Keratinocyte (primary cell): Measurements from ENCODE around the gene STK35. TPM values are rescaled to one million over a fixed set of nuclear protein-coding genes. Genes with fewer than 3 reads are reported as not detected.
A peak's percentile ranks its signal among the peaks of the same experiment; 100 is the strongest.

Experiments
- DNase-seq: peaks from one replicate; pipeline ENCODE4 v3.0.0-alpha.2; 2011; ENCODE audit warnings: low read depth, missing footprints, low spot score
- FAIRE-seq: peaks from 2 replicates; lab custom pipeline; 2011; peaks lifted over from hg19 to GRCh38; lab: Jason Lieb, UNC
- H2AFZ ChIP-seq: 2 replicates; pipeline ENCODE4 v1.6.0; 2012; ENCODE audit warnings: low read length, control low read depth, inconsistent platforms; ENCODE audit not compliant: control insufficient read depth
- H3K27ac ChIP-seq: 2 replicates; pipeline ENCODE4 v1.5.1; 2011; ENCODE audit warnings: low read length; ENCODE audit not compliant: control insufficient read depth, insufficient read depth
- H3K27me3 ChIP-seq: 3 replicates; pipeline ENCODE4 v1.6.0; 2011; ENCODE audit warnings: low read length; ENCODE audit not compliant: control insufficient read depth, insufficient read depth; ENCODE audit errors: extremely low read depth
- H3K36me3 ChIP-seq, 2 experiments: 2 replicates in 1 of 2; 3 replicates in 1 of 2; pipeline ENCODE4 v1.5.1; 2011; ENCODE audit warnings: low read length in 2 of 2, mild to moderate bottlenecking in 1 of 2; ENCODE audit not compliant: control insufficient read depth in 2 of 2, insufficient read depth in 2 of 2; ENCODE audit errors: extremely low read depth in 1 of 2
- H3K4me1 ChIP-seq: 3 replicates; pipeline ENCODE4 v1.5.1; 2011; ENCODE audit warnings: low read length; ENCODE audit not compliant: control insufficient read depth, insufficient read depth; ENCODE audit errors: extremely low read depth
- H3K4me2 ChIP-seq: 3 replicates; pipeline ENCODE4 v1.6.0; 2011; ENCODE audit warnings: low read depth, low read length; ENCODE audit not compliant: control insufficient read depth, insufficient read depth; ENCODE audit errors: extremely low read depth
- H3K4me3 ChIP-seq, 3 experiments: fragments of 200-600 bp in 1 of 3; sonication (generic) in 1 of 3; 2 replicates in 2 of 3; 3 replicates in 1 of 3; pipeline ENCODE4 v1.5.1; 2011 to 2016; ENCODE audit warnings: low read length in 3 of 3, mild to moderate bottlenecking in 3 of 3, control low read depth in 2 of 3, inconsistent platforms in 1 of 3, low read depth in 1 of 3, mixed read lengths in 1 of 3, mixed run types in 1 of 3, moderate library complexity in 1 of 3; ENCODE audit not compliant: control insufficient read depth in 2 of 3, insufficient read depth in 2 of 3; ENCODE audit errors: extremely low read depth in 1 of 3
- H3K79me2 ChIP-seq: 2 replicates; pipeline ENCODE4 v1.6.0; 2012; ENCODE audit warnings: low read length; ENCODE audit not compliant: control insufficient read depth, insufficient read depth
- H3K9ac ChIP-seq: 3 replicates; pipeline ENCODE4 v1.6.0; 2011; ENCODE audit warnings: low read length; ENCODE audit not compliant: control insufficient read depth, insufficient read depth; ENCODE audit errors: extremely low read depth
- H3K9me1 ChIP-seq: 3 replicates; pipeline ENCODE4 v1.6.0; 2011; ENCODE audit warnings: low read length; ENCODE audit not compliant: control insufficient read depth, insufficient read depth; ENCODE audit errors: extremely low read depth
- H3K9me3 ChIP-seq: 2 replicates; pipeline ENCODE4 v1.5.1; 2012; ENCODE audit warnings: low read depth, low read length; ENCODE audit not compliant: control insufficient read depth
- H4K20me1 ChIP-seq: 3 replicates; pipeline ENCODE4 v1.6.0; 2011; ENCODE audit warnings: low read length; ENCODE audit not compliant: control insufficient read depth, insufficient read depth; ENCODE audit errors: extremely low read depth
- EZH2 ChIP-seq: IDR thresholded peaks from one replicate; pipeline ENCODE4 v1.6.1; 2012; ENCODE audit warnings: inconsistent platforms, mild to moderate bottlenecking, low read length, moderate library complexity
- dilution Hi-C: fragments of 300-500 bp; cut with MboI; formaldehyde crosslinking; loops from one replicate; pipeline ENCODE4 v1.7.0; 2020; ENCODE audit warnings: low sequenced_read_pairs; ENCODE audit not compliant: extremely low pct_ligation_motif_present
- polyA plus RNA-seq, 5 experiments: library from polyadenylated mRNA; depleted of rRNA in 3 of 5; stranded (reverse) in 3 of 5; stranded (forward) in 1 of 5; unstranded in 1 of 5; fragments of >200 nt; gene quantifications; 1 replicate in 1 of 5; 2 replicates in 3 of 5; 3 replicates in 1 of 5; pipeline versions ENCODE4 v1.2.1 to v1.2.3, GENCODE V29; 2011 to 2012; ENCODE audit warnings: missing spikeins in 2 of 5, low read depth in 1 of 5, low replicate concordance in 1 of 5
- TF ChIP-seq, protein P1 (sequence below), 3 experiments: IDR thresholded peaks in 1 of 3; conservative IDR thresholded peaks in 1 of 3; optimal IDR thresholded peaks in 1 of 3; 2 replicates in 2 of 3; 3 replicates in 1 of 3; pipeline versions ENCODE3 to v1.5.1; 2011; ENCODE audit warnings: low read length in 3 of 3, mild to moderate bottlenecking in 3 of 3, moderate library complexity in 2 of 3, control low read depth in 1 of 3, inconsistent platforms in 1 of 3; ENCODE audit not compliant: insufficient read depth in 2 of 3; ENCODE audit errors: extremely low read depth in 1 of 3

STK35 gene
- polyA plus RNA-seq, 1 donor (not counting 4 experiments of a cell fraction or from before 2014, with no cell fraction given): 6.5 TPM

DNA sequence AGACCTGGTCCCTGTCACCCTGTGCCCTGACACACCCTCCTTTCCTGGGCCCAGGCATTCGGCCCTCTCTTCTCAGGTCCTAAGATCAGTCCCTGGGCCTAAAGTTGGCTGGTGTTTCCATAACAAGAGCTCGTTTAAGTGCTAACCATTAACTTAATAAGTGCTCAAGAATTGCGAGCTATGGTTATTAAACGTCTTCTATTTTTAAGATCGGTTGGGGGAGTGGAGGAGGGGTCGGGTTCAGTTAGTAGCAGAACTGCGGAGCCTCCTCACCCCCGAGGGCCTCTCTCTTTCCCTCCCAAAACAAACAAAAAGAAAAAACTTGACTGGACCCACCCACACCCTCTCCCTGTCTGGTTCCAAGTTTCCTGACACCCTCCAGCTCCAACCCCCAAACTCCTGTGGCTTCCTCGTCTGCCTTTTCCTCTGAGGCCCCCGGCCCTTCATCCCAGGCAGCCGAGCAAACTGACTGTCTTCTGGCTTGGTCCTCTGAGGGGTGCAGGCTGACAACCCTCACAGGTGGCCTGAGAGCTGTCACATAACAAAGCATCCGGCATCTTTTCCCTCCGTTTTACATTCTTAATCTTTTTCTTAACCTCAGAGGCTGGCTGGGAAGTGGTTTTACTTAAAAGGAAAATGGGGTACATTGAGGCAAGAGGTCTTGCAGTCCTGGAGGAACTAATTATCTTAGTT lies 2.0 kb downstream of the STK35 start:
- TF ChIP-seq, protein P1, sequence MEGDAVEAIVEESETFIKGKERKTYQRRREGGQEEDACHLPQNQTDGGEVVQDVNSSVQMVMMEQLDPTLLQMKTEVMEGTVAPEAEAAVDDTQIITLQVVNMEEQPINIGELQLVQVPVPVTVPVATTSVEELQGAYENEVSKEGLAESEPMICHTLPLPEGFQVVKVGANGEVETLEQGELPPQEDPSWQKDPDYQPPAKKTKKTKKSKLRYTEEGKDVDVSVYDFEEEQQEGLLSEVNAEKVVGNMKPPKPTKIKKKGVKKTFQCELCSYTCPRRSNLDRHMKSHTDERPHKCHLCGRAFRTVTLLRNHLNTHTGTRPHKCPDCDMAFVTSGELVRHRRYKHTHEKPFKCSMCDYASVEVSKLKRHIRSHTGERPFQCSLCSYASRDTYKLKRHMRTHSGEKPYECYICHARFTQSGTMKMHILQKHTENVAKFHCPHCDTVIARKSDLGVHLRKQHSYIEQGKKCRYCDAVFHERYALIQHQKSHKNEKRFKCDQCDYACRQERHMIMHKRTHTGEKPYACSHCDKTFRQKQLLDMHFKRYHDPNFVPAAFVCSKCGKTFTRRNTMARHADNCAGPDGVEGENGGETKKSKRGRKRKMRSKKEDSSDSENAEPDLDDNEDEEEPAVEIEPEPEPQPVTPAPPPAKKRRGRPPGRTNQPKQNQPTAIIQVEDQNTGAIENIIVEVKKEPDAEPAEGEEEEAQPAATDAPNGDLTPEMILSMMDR (optimal IDR thresholded peaks at IDR 0.05 in 1 of 3, IDR thresholded peaks at IDR 0.05 in 1 of 3, conservative IDR thresholded peaks at IDR 0.05 in 1 of 3; ENCODE audit: extremely low read depth in 1 of 3, insufficient read depth in 2 of 3, low read length in 3 of 3): no peak
- TF ChIP-seq EZH2: no peak
- no peaks in the 10 kb centered on the region for H3K27me3 ChIP-seq
- peak overlapping the region; percentile 98 for H3K4me2 ChIP-seq
- peaks cover 3 to 6% of the 10 kb centered on the region in 2 experiments for H3K36me3 ChIP-seq
- DNase-seq (no peak), FAIRE-seq (no peak)
- dilution Hi-C loops: no loop called here
- peak overlapping the region; percentile 80 to 92 (median 84) for H3K4me3 ChIP-seq
- H2AFZ ChIP-seq: no peak overlapping the region
- H3K4me1 ChIP-seq: peaks cover 26% of the 10 kb centered on the region
- peak overlapping the region; percentile 95 for H3K27ac ChIP-seq
- peak overlapping the region; percentile 96 for H3K9ac ChIP-seq
- H3K9me1 ChIP-seq: peaks cover 4% of the 10 kb centered on the region
- H3K9me3 ChIP-seq: no peaks in the 10 kb centered on the region
- H3K79me2 ChIP-seq: peaks cover 55% of the 10 kb centered on the region
- no peaks in the 10 kb centered on the region for H4K20me1 ChIP-seq

DNA sequence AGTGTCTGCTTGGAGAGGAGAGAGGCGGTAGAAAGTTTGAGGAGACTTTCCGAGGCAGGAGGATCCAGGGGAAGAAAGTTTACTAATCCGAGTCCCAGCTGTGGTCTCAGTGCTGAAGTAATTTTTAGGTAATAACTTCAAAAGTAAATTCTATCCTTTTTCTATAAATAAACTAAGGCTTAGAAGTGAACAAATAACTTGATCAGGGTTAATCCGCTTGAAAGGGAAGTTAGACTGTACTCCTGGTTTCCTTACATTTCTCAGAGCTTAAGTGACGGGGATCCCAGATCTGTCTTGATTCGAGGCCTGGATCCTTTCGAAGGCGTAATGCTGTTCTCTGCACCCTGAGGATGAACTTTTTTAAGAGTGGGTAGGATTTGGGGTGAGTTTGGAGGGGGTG lies 2.6 kb downstream of the STK35 start:
- dilution Hi-C loops: no loop called here
- H3K27ac ChIP-seq: peak overlapping the region; percentile 95

More for the DNA sequence above, 2.6 kb downstream of the STK35 start:
- Histone ChIP-seq H3K4me1 (peaks cover 32% of the 10 kb centered on the region), H3K36me3 (peaks cover 3 to 7% of the 10 kb centered on the region in 2 experiments), H3K4me2 (peak overlapping the region; percentile 98), H3K9ac (peak overlapping the region; percentile 96), H4K20me1 (no peaks in the 10 kb centered on the region), H3K9me1 (peaks cover 4% of the 10 kb centered on the region), H3K4me3 (peak overlapping the region; percentile 80 to 92 (median 84)), H3K79me2 (peaks cover 57% of the 10 kb centered on the region), H3K9me3 (no peaks in the 10 kb centered on the region), H2AFZ (no peak overlapping the region), H3K27me3 (no peaks in the 10 kb centered on the region)
- TF ChIP-seq EZH2: no peak
- TF ChIP-seq, protein P1 (optimal IDR thresholded peaks at IDR 0.05 in 1 of 3, IDR thresholded peaks at IDR 0.05 in 1 of 3, conservative IDR thresholded peaks at IDR 0.05 in 1 of 3; ENCODE audit: extremely low read depth in 1 of 3, insufficient read depth in 2 of 3, low read length in 3 of 3): no peak
- FAIRE-seq (no peak), DNase-seq (no peak)
